ENCODE measurements around the gene CLIC3.

Gene CLIC3

DNA sequence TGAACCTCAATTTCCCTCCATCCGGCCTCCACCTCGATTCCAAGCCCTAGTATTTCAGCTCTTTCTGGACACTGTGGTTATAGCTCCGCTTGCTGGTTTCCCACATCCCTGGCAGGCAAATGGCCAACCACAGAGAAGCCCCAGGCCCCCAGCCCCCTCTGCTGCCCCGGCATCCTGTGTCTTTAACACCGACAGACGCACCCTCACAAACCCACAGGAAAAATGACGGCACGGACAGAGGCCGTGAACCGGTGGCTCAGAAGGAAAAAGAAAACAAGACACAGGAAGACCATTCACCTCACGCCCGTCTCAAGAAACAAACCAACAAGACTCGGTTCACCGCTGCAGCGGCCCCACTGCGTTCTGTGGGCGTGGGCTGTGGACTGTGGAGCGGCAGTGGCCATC, 1.5 kb upstream of the CLIC3 start:
- DNase-seq: no peak

DNA sequence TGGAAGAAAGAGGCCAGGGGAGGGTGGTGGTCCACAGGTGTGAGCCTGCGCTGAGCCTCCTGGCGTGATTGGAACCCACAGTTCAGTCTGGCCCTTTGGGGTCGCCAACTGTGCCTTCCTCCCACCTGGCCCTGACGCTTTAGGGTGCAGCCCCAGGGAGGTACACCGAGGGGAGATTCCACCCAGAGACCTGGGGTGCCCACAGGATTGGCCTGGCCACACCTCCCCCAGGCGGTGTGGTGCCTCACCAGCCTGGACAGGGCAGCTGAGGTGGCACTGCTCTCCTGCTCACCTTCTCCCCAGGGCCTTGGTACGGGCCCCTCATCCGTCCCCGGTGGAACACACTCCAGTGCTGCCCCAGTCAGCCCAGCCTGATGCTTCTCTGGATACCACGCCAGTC, 1.0 kb upstream of the CLIC3 start:
- DNase-seq: no peak

DNA sequence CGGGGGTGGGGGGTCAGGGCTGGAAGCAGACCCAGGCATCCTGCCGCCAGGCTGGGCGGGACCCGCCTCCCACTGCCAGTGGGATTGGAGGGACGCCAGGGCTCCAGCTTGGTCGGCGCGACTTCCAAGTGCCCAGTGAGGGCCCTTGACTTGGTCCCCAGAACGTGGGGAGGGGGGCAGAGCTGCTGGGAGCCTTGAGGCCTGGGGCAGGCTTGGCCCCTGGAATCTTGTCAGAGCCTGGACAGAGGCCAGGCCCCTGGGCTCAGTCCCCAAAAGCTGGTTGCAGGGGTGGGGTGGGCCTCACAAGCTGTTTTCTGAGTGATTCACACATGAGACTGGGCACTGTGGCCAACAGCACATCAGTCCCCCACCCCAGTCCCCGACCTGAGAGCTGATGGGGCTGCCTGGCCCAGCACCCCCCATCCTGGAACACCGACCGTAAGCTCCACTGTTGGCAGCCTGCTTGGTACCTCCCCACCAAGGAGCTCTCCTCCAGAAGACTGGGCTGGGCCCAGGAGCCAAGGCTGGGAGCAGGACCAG, 526 bp downstream of the CLIC3 start:
- DNase-seq: no peak

DNA sequence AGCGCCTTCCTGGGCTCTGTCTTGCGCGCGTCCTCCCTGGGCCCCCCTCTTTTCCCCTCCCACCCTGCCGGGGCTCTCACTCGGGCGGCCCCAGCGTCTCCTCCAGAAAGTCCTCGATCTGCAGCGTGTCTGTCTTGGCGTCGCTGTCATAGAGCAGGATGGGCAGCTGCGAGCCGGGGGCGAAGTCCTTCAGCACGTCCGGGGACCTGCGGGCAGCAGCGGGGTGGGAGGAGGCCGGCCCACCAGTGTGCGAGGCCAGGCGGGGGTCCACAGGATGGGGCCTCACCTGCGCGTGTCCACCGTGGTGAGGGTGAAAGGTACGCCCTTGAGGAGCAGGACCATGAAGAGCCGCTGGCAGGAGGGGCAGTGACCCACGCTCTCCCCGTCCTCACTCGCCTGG, 1.0 kb downstream of the CLIC3 start:
- no peak for DNase-seq

DNA sequence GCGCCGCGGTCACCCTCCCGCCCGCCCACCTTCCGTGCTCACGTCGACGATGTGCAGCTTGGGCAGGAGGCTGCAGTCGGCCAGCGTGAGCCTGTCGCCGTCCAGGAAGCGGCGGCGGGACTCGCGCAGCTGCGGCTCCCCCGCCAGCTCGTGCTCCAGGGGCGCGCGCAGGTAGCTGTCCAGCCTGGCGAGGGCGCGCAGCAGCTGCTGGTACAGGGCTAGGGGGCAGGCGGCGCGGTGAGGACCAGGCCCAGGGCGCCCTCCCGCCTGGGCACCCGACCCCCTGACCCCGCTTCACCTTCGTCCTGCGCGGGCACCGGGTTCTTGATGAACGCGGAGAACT, 1.5 kb downstream of the CLIC3 start:
- DNase-seq: no peak

DNA sequence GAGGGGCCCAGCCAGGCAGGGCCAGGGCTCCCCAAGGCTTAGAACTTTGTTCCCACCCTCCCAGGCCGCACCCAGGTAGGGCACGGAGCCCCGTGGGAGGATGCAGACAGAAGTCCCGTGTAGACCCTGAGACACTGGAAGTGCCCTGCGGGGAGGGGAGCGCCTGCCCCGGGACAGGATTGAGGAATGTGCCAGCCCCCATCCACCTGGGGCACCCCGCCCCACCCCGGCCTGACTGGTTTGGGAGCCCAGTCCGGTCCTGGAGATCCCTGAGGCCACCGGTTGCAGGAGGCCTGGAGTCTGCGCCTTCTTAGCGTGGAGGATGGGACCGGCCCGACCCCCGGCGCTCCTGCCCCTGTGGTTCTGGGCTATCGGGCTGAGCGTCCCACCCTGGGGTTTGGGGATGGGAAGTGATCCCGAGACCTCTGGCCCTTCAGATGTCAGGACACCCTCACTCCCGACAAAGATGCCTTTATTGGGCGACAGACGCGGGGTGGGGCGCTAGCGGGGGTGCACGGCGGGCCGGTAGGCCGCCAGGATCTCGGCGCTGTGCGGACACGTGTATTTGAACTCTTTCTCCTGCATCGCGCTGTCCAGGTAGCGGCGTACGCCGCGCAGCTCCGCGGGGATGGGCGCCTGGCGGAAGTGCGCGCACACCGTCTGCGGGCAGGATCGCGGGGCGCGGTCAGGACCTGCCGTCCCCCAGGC, 2.0 kb downstream of the CLIC3 start:
- DNase-seq: no peak

DNA sequence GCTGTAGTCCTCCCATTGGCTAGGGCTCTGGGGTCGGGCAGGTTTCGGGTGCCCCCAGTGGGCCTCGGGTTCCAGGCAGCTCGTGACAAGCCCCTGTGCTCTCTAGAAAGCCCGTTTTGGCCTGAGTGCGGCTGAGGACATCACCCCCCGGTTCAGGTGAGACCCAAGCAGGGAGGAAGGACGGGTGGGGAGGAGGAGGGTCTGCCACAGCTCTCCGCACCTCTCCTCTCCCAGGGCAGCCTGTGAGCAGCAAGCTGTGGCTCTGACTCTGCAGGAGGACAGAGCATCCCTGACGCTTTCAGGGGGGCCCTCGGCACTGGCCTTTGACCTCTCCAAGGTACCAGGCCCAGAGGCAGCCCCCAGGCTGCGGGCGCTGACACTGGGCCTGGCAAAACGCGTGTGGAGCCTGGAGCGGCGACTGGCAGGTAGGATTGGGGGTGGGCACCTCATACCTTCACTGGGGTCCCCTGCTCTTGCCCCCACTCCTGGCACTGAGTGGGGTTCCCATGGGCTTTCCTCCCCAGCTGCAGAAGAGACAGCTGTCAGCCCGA, 3.5 kb downstream of the CLIC3 start:
- DNase-seq: no peak

DNA sequence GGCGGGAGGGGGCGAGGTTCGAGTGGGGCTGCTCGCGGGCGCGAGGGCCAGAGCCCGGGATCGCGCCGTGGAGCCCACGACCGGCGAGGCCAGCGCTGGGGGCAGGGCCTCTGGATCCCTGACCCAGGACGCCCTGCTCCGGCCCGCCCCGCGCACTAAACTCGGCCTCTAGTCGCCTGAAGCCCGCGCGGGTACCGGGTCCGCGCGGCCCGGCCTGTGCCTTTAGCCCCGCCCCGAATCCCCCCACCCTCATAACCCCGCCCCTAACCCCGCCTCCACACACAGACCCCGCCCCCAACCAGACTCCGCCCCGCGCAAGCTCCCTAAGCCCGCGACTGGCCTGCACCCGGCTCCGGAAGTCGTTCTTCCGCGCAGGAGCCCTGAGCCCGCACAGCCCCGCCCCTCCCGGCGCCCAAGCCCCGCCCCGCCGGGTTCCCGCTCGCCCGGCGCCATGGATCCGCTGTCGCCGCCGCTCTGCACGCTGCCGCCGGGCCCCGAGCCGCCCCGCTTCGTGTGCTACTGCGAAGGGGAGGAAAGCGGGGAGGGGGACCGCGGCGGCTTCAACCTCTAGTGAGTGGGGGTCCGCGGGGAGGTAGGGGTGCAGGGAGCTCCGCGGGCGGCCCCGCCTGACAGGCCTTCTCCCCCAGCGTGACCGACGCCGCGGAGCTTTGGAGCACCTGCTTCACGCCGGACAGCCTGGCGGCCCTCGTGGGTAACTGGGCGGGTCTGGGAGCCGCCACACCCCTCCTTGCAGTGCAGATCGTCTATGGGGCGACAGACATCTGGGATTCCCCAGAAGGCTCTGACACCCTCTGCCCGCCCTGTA, 4.2 kb downstream of the CLIC3 start, which contains the start of gene PAXX:
PAXX (plus strand) TSS at position 430 of the 826 bp plus-strand sequence; CDS start at position 452, 22 bp downstream.
- DNase-seq: peak; percentile 33 to 52

DNA sequence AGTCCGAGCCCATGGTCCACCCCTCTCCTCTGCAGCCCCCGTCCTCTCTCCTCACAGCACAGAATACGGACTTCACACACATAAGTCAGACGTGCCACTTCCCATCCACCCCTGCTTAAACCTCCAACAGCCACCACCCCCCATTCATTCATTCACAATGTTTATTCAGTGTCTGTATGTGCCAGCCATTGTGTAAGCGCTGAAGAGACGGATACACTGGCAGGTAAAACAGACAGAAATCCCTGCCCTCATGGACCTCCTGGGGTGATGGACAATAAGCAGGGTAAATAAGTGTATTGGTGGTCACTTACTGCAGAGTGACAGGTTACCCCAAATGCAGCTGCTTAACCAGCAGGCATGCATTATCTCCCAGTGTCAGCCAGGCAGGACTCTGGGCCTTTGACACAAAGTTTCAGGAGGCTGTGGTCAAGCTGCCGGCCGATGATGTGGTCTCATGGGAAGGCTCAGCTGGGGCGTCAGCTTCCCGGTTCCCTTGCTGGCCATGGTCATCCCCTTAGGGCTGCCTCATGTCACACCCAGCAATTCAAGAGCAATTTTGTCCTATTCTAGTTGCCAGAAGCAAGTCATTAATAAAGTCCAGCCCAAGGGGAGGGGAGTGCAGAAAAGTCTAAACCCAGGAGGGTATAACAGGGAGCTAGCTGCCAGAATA, 6.0 kb downstream of the CLIC3 start:
- no peak for DNase-seq

DNA sequence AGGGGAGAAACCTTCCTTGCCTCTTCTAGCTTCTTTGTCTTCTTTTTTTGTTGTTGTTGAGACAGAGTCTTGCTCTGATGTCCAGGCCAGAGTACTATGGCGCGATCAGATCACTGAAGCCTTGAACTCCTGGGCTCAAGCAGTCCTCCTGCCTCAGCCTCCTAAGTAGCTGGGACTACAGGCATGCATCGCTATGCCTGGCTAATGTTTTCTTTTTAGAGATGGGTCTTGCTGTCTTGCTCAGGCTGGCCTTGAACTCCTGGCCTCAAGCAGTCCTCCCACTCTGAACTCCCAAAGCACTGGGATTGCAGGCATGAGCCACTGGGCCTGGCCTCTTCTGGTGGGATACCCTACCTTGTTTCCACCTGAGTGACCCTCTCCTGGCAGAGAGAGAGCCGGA, 7.5 kb downstream of the CLIC3 start:
- no peak for DNase-seq

DNA sequence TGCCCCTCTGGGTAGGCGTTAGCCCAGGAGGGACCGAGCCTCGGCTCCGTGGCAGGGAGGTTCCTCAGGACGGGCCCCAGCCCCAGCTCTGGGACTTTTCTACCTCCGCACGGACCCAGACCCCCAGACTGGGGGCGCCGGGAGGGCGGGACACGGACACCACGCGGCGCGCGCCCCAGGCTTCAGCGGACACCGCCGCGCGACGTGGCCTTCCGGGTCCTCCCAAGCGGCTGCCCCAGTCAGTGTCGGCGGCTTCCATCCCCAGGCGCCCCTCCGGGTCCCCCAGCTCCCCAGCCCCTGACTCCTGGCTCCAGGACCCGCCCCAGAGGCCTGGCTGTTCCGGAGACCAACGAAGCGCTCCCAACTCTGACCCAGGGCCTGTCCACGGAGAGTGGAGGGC, 10.5 kb downstream of the CLIC3 start:
- DNase-seq: no peak

DNA sequence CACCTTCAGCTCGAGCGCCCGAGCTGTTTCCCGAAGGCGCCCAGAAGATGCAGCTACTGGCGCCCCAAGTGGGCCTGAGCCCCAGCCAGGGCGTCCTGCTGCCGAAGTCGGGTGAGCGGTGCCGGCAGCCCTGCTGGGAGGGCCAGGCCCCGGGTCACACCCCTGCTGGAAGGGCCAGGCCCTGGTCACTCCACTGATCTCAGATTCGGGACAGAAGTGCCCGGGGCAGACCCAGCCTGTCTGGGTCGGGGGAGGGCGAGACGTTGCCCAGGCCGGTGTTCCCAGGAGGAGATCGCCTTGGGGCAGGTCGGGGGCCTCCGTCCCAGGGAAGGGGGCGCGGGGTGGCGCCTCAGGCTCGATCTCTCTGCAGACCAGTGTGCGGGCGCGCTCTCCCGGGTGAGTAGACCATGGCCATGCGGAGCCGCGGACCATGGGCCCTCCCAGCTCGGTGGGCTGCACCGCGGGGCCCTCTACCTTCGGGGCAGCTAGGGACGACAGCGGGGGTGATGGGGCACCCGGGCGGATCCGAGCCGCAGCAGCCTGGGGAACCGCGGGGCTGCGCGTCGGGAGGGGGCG, 11.3 kb downstream of the CLIC3 start:
- DNase-seq: no peak

DNA sequence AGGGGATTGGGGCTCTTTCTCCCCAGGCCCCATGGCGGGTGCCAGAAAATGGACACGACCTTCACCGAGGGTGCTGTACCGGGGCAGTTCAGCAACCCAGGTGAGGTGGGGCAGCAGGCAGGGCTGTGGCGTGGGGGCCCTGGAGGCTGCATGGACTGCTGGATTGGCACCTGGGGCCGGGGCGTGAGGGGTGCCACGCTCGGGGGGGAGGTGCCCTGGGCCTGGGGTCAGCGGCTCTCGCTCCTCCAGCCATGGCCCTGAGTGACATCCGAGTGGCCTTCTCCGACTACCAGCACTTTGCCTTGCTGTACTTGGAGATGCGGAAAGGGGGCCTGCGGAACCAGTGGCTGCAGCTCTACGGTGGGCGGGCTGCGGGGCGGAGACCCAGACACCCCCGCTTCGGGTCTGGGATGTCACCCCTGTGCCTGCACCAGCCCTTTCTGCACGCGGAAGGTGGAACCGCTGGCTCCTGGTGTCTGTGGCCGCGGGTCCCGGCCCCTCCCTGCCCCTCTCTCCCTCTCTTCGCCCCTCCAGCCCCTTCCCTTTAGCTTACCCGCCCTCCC, 11.8 kb downstream of the CLIC3 start:
- no peak for DNase-seq

DNA sequence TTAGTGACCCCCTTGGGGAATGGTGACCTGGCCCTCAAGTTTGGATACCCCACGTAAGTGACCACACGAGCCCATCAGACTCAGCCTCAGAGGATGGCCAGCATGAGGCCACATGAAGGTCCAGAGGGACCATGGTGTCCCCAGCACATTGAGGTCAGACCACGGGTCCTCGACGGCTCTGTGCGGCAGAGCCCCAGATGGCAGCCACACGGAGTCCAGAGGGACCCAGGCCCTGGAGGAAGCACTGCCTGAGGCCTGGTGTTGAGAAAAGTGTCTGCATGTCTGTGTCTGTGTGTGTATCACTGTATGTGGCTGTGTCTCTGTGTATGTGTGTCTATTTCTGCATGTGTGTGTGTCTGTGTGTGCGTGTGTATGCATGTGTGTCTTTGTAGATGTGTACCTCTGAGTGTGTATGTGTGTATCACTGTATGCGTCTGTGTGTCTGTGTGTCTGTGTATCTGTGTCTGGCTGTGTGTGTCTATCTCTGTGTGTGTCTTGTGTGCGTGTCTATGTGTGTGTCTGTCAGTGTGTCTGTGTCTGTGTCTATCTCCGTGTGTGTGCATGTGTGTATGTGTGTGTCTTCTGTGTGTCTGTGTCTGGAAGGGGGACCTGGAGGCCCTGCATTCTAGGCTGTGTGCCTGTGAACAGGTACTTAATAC, 12.6 kb downstream of the CLIC3 start:
- DNase-seq: no peak

DNA sequence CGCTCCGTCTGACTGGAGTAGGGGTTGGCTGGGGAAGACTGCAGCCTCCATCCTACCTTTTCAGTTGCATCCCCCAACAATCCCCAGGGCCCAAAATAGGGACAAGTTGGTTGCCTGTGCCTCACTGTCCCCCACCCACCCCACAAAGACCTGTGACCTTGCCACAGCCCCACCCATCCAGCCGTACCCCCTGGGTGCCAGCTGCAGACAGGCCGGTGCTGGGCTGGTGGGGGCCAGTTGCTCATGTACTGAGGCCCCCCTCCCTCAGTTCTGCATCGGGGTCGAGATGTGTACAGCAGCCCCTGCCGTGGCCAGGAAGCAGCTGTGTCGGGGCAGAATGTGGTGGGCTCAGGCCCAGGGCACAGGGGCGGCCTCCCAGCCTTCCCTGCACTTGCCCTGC, 13.2 kb downstream of the CLIC3 start:
- no peak for DNase-seq

DNA sequence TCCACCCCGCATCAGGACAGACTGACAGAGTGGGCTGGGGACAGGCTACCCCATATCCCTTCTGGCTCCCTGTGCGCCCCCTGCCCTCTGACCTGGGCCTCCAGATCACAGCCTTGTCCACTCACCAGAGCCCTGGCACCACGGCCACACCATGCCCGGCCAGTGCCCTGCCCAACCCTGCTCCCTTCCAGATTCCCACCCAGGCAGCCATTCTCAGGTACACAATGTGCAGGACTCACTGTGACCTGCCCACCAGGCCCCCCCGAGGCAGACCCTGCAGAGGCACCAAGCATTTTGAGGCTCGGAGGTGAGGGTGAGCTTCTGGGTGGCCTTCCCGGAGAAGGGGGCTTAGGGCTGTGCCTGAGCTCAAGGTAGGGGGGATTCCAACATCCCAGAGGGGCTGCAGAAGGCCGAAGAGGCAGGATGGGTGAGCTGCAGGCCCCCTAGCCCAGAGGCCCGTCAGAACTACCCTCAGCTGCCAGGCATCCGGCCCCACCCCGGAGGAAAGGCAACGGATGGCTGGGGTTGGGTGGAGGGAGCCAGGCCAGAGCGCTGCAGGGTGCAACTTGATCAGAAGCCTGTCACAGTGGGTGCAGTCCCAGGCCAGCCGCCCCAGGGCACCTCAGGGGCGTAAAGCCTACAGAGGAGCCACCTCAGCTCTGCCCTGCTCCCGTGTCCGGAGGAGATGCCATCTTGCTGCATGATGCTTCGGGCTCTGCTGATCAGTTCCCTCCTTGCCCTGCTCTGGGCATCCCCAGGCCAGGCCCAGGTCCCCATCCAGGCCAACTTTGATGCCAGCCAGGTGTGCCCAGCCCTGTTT, 13.9 kb downstream of the CLIC3 start, which contains the start of gene LCNL1:
LCNL1 (plus strand) TSS at position 762 of the 820 bp plus-strand sequence. CDS start 594 bp downstream, outside the sequence.
- no peak for DNase-seq

DNA sequence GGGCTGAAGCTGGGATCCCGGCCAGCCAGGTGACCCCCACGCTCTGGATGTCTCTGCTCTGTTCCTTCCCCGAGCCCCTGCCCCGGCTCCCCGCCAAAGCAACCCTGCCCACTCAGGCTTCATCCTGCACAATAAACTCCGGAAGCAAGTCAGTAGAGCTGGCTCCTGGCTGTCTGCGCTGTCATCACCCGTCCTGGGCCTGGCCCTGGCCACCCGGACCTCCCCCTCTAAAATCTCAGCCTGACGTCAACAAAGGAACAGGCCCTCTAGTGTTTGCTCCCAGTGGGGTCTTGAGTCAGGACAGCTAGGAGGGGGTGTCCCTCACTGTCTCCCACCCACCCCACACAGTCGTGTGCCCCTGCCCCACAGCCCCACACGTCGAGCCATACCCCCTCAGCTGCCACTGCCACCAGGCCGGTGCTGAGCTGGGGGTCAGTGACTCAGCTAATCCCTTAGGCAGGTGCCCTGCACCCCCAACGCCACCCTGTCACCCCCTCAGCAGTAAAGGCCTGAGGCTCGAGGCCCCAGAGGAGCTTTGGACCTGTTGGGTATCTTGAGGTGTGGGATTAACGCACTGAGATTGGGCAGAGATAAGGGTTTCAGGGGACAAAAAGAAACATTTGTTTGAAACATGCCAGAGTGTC, 14.7 kb downstream of the CLIC3 start:
- no peak for DNase-seq

DNA sequence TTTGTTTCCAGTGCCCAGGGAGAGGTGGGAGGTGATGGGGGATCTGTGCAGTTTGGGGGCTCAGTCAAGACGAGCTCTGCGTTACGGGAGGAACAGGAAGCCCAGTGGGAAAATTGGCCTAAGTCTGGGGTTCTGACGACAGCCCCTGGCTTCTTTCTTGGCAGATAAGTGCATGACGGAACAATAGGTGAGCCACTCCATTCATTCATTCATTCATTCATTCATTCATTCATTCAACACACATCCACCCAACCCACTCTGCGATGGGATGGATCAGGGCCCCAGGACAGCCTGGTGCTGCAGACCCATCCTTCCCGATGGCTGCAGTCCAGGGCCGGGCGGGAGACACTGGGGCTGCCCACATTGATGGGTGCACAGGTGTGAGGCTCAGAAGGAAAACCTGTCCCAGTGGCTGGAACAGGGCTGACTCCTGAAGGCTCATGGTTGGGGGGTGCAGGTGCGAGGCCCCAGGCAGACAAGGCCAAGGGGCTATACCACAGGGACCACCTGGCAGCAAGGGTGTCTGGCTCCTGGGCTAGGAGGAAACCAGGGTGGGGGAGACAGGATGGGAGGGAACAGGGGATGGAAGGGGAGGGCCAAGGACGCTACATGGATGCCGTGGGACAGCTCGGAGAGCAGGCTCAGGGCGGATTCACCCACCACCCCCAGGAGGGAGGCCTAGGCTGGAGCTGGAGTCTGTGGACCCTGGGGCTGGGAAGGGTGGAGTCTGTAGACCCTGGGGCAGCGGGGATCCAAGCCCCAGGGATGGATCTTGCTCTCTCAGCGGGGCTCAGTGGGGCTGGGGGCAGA, 15.5 kb downstream of the CLIC3 start:
- no peak for DNase-seq

DNA sequence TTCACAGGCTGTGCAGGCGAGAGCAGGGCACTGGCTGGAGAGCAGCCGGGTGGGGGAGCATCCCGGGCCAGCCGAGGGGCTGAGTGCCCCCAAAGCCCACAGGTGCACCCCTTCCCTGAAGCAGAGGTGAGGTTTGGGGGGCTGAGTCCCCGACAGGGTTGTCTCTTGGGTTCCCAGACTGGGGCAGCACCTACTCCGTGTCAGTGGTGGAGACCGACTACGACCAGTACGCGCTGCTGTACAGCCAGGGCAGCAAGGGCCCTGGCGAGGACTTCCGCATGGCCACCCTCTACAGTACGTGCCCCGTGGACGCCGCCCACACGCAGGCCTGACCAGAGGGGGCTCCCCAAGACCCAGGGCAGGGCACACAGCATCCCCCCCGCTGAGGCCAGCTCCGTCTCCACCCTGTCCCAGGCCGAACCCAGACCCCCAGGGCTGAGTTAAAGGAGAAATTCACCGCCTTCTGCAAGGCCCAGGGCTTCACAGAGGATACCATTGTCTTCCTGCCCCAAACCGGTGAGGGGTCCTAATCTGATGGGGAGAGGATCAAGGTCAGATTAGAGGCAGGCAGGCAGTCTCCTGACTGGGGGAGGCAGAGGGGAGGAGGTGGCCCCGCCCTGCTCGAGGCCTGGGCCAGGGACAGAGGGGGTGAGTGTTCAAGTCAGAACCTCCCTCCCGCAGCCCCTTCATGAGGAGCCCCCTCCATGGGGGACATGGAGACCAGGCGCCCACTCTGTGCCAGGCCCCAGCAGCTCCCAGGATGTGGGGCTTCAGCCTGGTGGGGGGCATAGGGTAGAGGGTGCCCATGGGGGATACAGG, 16.4 kb downstream of the CLIC3 start:
- DNase-seq: no peak

Data from cerebellar nuclear complex (tissue), 1 donor.